ENCODE data around the gene SEC23IP.
A peak's percentile ranks its signal among the peaks of the same experiment; 100 is the strongest.
"Not testable (repeated sequence)": the region's sequence is repeated elsewhere in the genome, so short reads cannot be mapped to it uniquely, and the experiment has no call there.

The SEC23IP gene

DNA sequence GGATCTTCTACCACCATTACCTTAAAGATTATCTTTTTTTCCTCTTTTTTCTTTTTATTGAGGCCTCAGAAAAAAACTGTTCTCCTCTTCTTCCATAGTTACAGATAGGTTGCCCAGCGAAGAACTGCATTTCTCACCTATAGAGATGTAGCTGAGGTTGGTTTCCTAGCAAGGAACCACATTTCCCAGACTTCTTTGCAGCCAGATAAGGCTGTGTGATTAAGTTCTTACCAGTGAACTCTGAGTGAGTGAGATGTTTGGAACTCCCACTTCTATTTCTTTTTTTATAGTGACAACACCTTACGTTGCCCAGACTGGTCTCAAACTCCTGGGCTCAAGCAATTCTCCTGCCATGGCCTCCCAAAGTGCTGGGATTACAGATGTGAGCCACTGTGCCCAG is 14.0 kb upstream of the SEC23IP start:
- H3K9me3 ChIP-seq (ENCODE audit: control insufficient read depth, low read length), result no peaks in the 10 kb centered on the region
- no peak overlapping the region for H3K4me3 ChIP-seq (ENCODE audit: insufficient read depth, low read depth, low read length, poor library complexity, severe bottlenecking)
- peaks cover 3% of the 10 kb centered on the region for H3K4me1 ChIP-seq (ENCODE audit: control insufficient read depth, insufficient read depth, low read length, poor library complexity, severe bottlenecking)
- no peaks in the 10 kb centered on the region for H3K27me3 ChIP-seq (replicated peaks; ENCODE audit: control insufficient read depth, insufficient read depth, low read length, poor library complexity, severe bottlenecking)
- no peak for DNase-seq
- no peak overlapping the region for H3K27ac ChIP-seq (ENCODE audit: insufficient read depth, low read length, poor library complexity, severe bottlenecking)
- no peaks in the 10 kb centered on the region for H3K36me3 ChIP-seq (ENCODE audit: control insufficient read depth, insufficient read depth, low read length)

DNA sequence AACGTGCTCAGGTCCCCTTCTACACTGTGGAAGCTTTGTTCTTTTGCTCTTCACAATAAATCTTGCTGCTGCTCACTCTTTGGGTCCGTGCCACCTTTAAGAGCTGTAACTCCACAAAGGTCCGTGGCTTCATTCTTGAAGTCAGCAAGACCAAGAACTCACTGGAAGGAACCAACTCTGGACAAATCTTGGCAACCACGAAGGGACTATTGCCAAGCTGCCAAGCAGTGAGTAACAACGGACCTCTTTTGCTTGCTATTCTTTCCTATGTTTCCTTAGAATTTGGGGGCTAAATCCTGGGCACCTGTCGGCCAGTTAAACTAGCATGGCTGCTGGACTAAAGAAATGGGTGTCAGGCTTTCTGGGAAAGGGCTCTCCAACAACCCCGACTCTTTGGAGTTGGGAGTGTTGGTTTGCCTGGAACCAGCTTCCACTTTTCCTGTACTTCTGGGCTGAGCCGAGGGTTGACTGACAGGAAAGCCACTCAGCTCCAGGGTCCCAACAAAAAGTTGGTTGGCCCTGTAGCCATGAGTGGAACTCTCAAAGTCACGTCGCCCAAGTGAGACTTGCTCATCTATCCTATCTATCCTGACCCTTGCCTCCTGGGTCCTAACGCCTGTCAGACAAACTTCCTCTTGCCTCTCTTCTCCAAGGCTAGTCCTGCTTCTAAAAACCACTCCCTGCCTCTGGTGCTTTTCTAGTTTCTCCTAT is 8.5 kb upstream of the SEC23IP start:
- not testable (repeated sequence) for H3K9me3 ChIP-seq (ENCODE audit: control insufficient read depth, low read length); H3K4me3 ChIP-seq (ENCODE audit: insufficient read depth, low read depth, low read length, poor library complexity, severe bottlenecking); H3K4me1 ChIP-seq (ENCODE audit: control insufficient read depth, insufficient read depth, low read length, poor library complexity, severe bottlenecking); H3K27me3 ChIP-seq (replicated peaks; ENCODE audit: control insufficient read depth, insufficient read depth, low read length, poor library complexity, severe bottlenecking); H3K36me3 ChIP-seq (ENCODE audit: control insufficient read depth, insufficient read depth, low read length); DNase-seq; H3K27ac ChIP-seq (ENCODE audit: insufficient read depth, low read length, poor library complexity, severe bottlenecking)

DNA sequence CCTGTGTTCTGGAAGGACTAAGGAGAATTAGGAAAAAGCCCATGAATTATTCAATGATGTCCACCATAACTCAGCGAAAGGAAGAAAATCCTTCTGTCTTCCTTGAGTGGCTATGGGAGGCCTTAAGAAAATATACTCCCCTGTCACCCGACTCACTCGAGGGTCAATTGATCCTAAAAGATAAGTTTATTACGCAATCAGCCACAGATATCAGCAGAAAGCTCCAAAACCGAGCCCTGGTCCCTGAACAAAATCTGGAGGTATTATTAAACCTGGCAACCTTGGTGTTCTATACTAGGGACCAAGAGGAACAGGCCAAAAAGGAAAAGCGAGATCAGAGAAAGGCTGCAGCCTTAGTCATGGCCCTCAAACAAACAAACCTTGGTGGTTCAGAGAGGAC is 6.5 kb upstream of the SEC23IP start:
- DNase-seq; H3K4me1 ChIP-seq (ENCODE audit: control insufficient read depth, insufficient read depth, low read length, poor library complexity, severe bottlenecking); H3K36me3 ChIP-seq (ENCODE audit: control insufficient read depth, insufficient read depth, low read length); H3K9me3 ChIP-seq (ENCODE audit: control insufficient read depth, low read length); H3K4me3 ChIP-seq (ENCODE audit: insufficient read depth, low read depth, low read length, poor library complexity, severe bottlenecking); H3K27me3 ChIP-seq (replicated peaks; ENCODE audit: control insufficient read depth, insufficient read depth, low read length, poor library complexity, severe bottlenecking); H3K27ac ChIP-seq (ENCODE audit: insufficient read depth, low read length, poor library complexity, severe bottlenecking): not testable (repeated sequence)

DNA sequence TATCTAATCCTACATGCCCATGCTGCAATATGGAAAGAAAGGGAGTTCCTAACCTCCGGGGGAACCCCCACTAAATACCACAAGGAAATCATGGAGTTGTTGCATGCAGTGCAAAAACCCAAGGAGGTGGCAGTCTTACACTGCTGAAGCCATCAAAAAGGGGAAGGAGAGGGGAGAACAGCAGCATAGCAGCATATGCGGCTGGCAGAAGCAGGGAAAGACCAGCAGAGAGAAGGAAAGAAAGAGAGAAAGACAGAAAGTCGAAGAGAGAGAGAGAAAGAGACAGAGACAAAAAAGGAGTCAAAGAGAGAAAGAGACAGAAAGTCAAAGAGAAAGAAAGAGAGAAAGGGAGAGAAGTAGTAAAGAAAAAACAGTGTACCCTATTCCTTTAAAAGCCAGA is 3.8 kb upstream of the SEC23IP start:
- not testable (repeated sequence) for DNase-seq; H3K4me1 ChIP-seq (ENCODE audit: control insufficient read depth, insufficient read depth, low read length, poor library complexity, severe bottlenecking); H3K9me3 ChIP-seq (ENCODE audit: control insufficient read depth, low read length); H3K27ac ChIP-seq (ENCODE audit: insufficient read depth, low read length, poor library complexity, severe bottlenecking); H3K27me3 ChIP-seq (replicated peaks; ENCODE audit: control insufficient read depth, insufficient read depth, low read length, poor library complexity, severe bottlenecking); H3K36me3 ChIP-seq (ENCODE audit: control insufficient read depth, insufficient read depth, low read length); H3K4me3 ChIP-seq (ENCODE audit: insufficient read depth, low read depth, low read length, poor library complexity, severe bottlenecking)

DNA sequence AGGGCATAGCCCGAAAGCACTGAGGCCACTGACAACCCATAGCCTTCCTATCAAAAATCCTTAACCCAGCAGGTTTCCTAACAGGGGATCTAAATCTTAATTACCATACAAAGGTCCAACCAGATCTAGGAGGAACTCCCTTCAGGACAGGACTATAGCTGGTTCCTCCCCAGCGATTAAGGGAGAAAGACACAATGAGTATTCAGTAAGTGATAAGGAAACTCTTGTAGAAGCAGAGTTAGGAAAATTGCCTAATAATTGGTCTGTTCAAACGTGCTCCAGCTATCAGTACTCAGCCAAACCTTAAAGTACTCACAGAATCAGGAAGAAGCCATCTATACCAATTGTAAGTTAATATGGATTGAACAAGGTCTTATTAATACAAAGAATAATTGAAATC is 3.3 kb upstream of the SEC23IP start:
- not testable (repeated sequence) for DNase-seq; H3K4me1 ChIP-seq (ENCODE audit: control insufficient read depth, insufficient read depth, low read length, poor library complexity, severe bottlenecking); H3K9me3 ChIP-seq (ENCODE audit: control insufficient read depth, low read length); H3K36me3 ChIP-seq (ENCODE audit: control insufficient read depth, insufficient read depth, low read length); H3K27me3 ChIP-seq (replicated peaks; ENCODE audit: control insufficient read depth, insufficient read depth, low read length, poor library complexity, severe bottlenecking); H3K4me3 ChIP-seq (ENCODE audit: insufficient read depth, low read depth, low read length, poor library complexity, severe bottlenecking); H3K27ac ChIP-seq (ENCODE audit: insufficient read depth, low read length, poor library complexity, severe bottlenecking)

DNA sequence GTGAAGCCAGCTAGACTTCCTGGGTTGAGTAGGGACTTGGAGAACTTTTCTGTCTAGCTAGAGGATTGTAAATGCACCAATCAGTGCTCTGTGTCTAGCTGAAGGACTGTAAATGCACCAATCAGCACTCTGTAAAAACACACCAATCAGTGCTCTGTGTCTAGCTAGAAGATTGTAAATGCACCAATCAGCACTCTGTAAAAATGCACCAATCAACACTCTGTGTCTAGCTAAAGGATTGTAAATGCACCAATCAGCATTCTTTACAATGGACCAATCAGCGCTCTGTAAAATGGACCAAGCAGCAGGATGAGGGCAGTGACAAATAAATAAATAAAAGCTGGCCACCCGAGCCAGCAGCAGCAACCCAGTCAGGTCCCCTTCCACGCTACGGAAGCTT is 2.2 kb upstream of the SEC23IP start:
- H3K4me1 ChIP-seq (ENCODE audit: control insufficient read depth, insufficient read depth, low read length, poor library complexity, severe bottlenecking); H3K9me3 ChIP-seq (ENCODE audit: control insufficient read depth, low read length); DNase-seq; H3K36me3 ChIP-seq (ENCODE audit: control insufficient read depth, insufficient read depth, low read length); H3K4me3 ChIP-seq (ENCODE audit: insufficient read depth, low read depth, low read length, poor library complexity, severe bottlenecking); H3K27ac ChIP-seq (ENCODE audit: insufficient read depth, low read length, poor library complexity, severe bottlenecking); H3K27me3 ChIP-seq (replicated peaks; ENCODE audit: control insufficient read depth, insufficient read depth, low read length, poor library complexity, severe bottlenecking): not testable (repeated sequence)

DNA sequence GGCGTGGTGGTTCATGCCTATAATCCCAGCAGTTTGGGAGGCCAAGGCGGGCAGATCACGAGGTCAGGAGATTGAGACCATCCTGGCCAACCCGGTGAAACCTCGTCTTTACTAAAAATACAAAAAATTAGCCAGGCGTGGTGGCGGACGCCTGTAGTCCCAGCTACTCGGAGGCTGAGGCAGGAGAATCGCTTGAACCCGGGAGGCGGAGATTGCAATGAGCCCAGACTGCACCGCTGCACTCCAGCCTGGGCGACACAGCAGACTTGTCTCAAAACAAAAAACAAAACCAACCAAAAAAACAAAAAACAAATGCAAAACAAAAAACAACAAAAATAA is 712 bp upstream of the SEC23IP start:
- H3K27me3 ChIP-seq (replicated peaks; ENCODE audit: control insufficient read depth, insufficient read depth, low read length, poor library complexity, severe bottlenecking); H3K27ac ChIP-seq (ENCODE audit: insufficient read depth, low read length, poor library complexity, severe bottlenecking); H3K36me3 ChIP-seq (ENCODE audit: control insufficient read depth, insufficient read depth, low read length); H3K4me1 ChIP-seq (ENCODE audit: control insufficient read depth, insufficient read depth, low read length, poor library complexity, severe bottlenecking); H3K9me3 ChIP-seq (ENCODE audit: control insufficient read depth, low read length); DNase-seq: not testable (repeated sequence)
- peak overlapping the region; percentile 82 for H3K4me3 ChIP-seq (ENCODE audit: insufficient read depth, low read depth, low read length, poor library complexity, severe bottlenecking)

DNA sequence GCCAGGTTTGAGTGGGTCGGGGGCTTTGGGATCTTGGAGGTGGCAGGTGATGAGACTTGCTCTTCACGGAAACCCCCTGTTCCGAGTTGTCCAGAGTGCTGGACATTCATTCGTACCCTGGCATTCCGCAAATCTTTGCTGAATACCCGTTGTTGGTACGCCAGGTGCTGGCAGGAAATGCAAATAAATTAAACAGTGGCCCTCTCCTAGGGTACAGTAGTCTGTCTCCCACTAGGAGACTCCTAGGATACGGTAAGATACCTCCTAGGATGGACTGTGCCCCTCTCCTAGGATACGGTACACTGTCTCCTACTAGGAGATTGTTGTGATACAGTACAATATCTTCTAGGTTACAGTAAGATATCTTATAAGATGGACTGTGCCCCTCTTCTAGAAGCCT is 544 bp downstream of the SEC23IP start:
- H3K4me3 ChIP-seq (ENCODE audit: insufficient read depth, low read depth, low read length, poor library complexity, severe bottlenecking), result peak overlapping the region; percentile 82

DNA sequence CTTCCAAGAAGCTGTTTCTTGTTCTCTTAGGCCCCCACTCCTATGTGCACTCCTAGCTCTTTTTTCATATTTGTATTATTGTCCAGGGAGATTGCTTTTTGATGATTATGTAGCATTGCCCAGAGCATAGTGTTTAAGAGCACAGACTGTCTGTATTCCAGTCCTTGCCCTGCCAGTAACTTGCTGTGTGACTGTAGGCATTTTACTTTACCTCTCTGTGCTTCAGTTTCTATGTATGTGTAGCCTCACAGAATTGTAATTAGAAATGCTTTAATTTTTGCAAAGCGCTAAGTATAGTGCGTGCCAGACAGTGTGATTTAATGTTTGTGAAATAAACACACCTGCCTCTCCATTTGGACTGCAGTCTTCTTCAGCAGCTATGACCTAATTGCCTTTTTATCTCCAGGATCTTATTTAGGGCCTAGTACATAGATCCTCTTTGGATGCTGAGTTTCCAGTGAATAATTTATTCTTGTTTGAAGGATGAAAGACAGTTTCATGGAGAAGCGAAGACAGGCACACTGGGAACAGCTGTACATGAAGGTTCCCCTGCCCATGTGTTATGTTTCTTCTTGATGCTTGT is 1.4 kb downstream of the SEC23IP start:
- H3K27me3 ChIP-seq (replicated peaks; ENCODE audit: control insufficient read depth, insufficient read depth, low read length, poor library complexity, severe bottlenecking), result no peaks in the 10 kb centered on the region
- no peaks in the 10 kb centered on the region for H3K9me3 ChIP-seq (ENCODE audit: control insufficient read depth, low read length)
- peaks cover 9% of the 10 kb centered on the region for H3K36me3 ChIP-seq (ENCODE audit: control insufficient read depth, insufficient read depth, low read length)
- H3K4me3 ChIP-seq (ENCODE audit: insufficient read depth, low read depth, low read length, poor library complexity, severe bottlenecking), result no peak overlapping the region
- DNase-seq, result no peak
- H3K27ac ChIP-seq (ENCODE audit: insufficient read depth, low read length, poor library complexity, severe bottlenecking), result no peak overlapping the region
- H3K4me1 ChIP-seq (ENCODE audit: control insufficient read depth, insufficient read depth, low read length, poor library complexity, severe bottlenecking), result peaks cover 10% of the 10 kb centered on the region

More for the DNA sequence above, 544 bp downstream of the SEC23IP start:
- no peak for DNase-seq
- Histone ChIP-seq H3K36me3 (ENCODE audit: control insufficient read depth, insufficient read depth, low read length) (peaks cover under 1% of the 10 kb centered on the region), H3K27ac (ENCODE audit: insufficient read depth, low read length, poor library complexity, severe bottlenecking) (peak overlapping the region; percentile 88), H3K4me1 (ENCODE audit: control insufficient read depth, insufficient read depth, low read length, poor library complexity, severe bottlenecking) (peaks cover 10% of the 10 kb centered on the region), H3K9me3 (ENCODE audit: control insufficient read depth, low read length) (no peaks in the 10 kb centered on the region), H3K27me3 (replicated peaks; ENCODE audit: control insufficient read depth, insufficient read depth, low read length, poor library complexity, severe bottlenecking) (no peaks in the 10 kb centered on the region)

DNA sequence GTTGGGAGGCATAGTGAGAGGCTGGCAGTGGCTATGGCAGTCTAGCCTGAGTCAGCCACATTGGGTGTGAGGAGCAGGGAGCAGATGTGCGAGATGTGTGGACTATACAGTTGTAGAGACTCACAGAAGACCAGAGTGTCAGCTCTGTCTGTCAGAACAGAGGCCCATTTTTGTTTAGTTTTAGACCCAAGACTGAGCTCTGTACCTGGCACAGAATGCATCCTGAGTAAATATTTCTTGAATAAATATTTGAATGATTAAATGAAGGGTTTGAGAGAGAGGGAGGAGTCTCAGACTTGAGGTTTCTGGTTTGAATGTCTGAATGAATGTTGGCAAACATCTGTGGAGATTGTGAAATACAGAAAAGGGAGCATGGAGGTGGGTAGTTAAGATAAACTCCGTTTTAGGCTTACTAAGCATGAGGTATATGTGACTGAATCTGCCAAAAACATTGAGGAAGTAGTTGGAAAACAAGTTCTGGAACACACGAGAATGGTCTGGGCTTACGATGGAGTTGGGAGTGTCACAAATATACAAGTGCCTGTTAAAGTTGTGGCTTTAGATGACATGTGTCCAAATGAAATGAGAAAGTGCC is 3.6 kb downstream of the SEC23IP start:
- Histone ChIP-seq H3K4me1 (ENCODE audit: control insufficient read depth, insufficient read depth, low read length, poor library complexity, severe bottlenecking) (peaks cover 10% of the 10 kb centered on the region), H3K9me3 (ENCODE audit: control insufficient read depth, low read length) (no peaks in the 10 kb centered on the region), H3K36me3 (ENCODE audit: control insufficient read depth, insufficient read depth, low read length) (peaks cover 10% of the 10 kb centered on the region), H3K27me3 (replicated peaks; ENCODE audit: control insufficient read depth, insufficient read depth, low read length, poor library complexity, severe bottlenecking) (no peaks in the 10 kb centered on the region), H3K4me3 (ENCODE audit: insufficient read depth, low read depth, low read length, poor library complexity, severe bottlenecking) (no peak overlapping the region), H3K27ac (ENCODE audit: insufficient read depth, low read length, poor library complexity, severe bottlenecking) (no peak overlapping the region)
- no peak for DNase-seq

Measured in effector memory CD4-positive, alpha-beta T cell (primary cell).